GM18511 (cell line): Measurements from ENCODE around the gene TMEM62.

Experiments used
- ATAC-seq: cut with Tn5 transposase; IDR thresholded peaks from one replicate; pipeline ENCODE4 v1.9.1; 2021; ENCODE audit warnings: mild to moderate bottlenecking, moderate library complexity; ENCODE audit not compliant: unreplicated experiment

TMEM62 gene

DNA sequence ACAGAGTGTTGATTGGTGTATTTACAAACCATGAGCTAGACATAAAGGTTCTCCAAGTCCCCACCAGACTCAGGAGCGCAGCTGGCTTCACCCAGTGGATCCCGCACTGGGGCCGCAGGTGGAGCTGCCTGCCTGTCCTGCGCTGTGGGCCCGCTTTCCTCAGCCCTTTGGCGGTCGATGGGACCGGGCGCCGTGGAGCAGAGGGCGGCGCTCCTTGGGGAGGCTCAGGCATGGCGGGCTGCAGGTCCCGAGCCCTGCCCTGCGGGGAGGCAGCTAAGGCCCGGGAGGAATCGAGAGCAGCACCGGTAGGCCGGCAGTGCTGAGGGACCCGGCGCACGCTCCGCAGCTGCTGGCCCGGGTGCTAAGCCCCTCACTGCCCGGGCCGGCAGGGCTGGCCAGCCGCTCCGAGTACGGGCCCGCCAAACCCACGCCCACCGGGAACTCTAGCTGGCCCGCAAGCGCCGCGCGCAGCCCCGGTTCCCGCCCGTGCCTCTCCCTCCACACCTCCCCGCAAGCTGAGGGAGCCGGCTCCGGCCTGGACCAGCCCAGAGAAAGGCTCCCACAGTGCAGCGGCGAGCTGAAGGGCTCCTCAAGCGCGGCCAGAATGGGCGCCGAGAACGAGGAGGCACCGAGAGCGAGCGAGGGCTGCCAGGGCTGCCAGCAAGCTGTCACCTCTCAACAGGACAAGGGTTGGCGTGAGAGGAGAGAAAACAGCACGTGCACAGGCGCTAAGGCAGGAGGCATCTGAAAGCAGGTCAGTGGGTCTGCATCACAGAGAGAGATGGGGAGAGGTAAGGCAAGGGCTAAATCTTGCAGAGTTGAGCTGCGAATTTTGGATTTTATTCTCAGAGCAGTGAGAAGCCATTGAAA, 93.3 kb downstream of the TMEM62 start:
- no peak for ATAC-seq

DNA sequence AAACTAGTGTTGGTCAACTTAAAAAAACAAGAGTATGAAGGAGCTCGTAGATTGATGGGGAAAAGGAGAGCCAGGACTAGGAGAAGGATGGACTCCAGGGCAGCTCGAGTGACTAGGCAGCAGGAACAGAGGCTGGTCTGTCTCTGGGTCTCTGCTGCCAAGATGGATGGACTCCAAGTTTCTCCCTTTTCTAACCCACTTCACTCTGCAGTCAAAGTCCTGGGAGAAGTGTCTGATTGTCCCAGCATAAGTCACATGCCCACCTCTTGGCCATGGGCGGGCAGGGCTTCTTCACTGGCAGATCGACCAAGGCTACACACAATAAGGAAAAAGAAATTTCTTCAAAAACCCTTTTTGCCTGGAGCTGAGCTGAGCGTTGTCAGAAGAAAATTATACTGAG, 96.6 kb downstream of the TMEM62 start:
- no peak for ATAC-seq

DNA sequence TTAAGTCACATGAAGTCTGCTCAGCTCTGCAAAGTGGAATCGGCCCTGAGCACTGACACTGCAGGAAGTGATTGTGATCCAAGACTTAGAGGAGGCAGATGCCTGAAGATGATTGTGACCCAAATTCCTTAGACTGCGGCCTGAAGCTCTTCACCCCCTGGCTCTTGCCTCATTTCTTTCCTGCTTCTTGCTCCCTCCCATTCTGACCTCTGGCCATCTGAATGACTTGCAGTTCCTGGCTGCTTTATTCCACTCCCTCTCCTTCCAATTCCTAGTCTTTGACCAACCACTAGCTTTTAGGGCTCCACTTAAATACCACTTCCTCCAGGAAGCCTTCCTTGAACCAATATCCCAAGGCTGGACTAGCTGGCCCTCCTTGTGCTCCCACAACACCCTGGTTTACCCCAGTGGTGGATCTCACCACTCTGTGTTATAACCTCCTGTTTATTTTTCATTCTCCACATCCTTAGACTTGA, 97.3 kb downstream of the TMEM62 start:
- no peak for ATAC-seq

DNA sequence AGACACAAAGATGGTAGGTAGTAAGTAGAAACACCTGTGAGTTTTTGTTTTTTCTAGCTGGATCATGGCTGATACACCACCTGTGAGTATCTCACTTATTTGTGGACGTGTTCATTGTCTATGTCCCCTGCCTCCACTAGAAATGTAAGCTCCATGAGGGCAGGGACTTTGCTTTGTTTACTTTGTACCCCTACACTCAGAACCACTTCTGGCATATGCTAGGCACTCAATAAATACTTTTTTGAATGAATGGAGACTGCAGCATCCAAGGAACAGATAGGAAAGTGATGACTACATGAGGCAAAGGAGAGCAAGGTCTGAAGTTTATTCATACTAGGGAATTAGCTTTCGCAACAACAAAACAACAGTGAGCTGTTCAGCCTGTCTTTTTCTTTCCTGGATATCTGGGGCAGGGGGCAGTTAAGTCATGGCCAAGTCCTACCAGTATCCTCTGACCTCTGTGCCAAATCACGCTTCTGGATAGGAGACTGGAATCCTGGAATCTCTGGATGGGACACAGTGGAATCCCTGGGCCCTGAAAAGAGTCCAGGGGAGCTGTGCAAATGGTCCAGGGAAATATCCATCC, 99.0 kb downstream of the TMEM62 start:
- no peak for ATAC-seq
